NCI-H1105 treated with DMSO at 0.1 percent for 48 hours (cell line): Measurements from ENCODE around the gene SLX4.
"Not testable (repeated sequence)": the region's sequence is repeated elsewhere in the genome, so short reads cannot be mapped to it uniquely, and the experiment has no call there.

ENCODE experiments used
- DNase-seq: peaks from one replicate; lab custom pipeline; 2025; lab: John Stamatoyannopoulos, UW

The SLX4 gene

DNA sequence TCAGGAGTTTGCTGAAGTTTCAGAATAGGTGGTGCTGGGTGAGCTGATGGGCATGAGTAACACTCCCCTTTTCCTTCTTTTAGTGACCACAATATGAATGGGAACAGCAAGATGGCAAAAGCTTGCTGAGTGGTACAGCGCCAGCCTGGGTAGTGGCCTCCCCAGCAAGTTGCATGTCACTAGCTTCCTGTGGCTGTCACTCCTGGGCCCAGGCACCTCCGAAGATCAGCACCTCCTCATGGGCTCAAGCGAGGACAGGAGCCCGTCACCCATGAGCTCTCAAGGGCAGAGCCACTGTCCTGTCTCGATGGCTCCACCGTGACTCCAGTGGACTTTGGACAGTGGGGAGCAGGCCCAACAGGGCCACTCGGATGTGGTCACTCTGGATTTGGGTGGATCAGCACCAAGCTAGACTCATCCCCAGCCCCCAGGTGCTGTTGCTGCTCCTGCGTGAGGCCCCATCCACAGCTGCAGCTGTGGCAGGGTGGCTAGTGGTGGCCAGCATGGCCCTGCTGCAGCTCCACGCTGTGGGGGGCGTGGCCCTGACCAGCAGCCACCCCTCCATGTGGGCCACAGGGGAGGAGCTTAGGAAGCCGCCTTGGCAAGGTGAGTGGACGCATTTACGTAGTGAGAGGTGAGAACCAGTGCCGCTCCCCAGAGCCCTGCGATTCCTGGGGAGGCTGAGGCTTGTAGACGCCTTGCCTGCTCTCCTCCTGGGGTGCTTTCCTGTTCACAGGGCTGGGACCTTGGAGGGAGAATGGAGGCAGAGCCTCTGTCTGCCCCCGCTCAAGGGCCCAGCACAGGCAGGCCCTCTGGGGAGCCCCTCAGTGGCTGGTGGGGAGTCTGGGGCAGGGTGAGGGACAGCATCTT, 29.5 kb upstream of the SLX4 start:
- no peak for DNase-seq

DNA sequence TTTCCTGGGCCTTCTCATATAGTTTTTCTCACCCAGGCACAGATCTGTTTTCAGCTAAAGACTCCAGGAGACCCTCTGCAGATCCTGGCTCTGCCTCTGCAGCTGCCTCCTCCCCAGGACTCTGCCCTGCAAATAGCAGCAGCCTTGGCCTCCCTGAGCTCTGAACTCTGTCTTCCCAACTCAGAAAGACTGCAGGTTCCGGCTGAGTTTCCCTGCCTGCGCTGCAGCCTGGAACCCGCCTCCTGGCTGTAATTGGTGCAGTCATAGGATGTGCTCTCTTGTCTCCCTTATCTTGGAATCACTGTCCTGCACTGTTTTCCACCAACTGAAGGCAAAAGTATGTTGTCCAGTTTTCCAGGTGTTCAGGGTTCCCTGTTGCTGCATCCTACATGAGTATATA, 28.8 kb upstream of the SLX4 start:
- no peak for DNase-seq

DNA sequence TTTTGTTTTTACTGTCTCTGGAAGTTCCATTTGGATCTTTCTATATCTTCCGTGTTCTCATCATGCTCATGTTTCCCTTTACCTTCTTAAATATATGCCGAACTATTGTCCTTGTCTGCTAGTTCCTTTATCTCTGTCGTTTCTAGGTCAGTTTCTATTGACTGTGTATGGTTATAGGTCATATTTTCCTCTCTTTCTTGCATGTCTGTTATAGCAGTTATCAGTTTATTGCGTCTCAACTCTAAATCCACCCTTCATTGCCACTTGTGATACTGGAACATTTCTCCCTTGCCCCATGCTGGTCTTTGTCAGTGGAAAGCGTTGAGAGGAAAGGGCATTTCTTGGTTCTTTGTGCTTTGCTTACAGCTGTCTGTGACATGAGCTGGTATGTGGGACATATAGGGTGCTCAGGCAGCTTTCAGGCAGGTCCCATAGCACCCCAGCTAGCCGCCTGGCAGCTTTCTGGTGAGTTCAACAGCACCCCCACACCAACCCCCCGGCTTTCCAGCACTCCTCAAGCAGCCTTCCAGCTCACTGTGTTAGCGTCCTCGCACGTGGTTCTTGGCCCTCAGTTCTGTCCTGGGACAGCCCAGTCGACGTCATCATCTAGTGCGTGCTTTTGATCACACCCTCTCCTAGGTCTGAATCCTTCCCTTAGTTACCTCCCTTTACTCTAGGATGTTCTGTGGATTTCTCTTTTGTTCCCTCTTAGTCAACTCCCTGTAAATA, 27.7 kb upstream of the SLX4 start:
- DNase-seq = no peak

DNA sequence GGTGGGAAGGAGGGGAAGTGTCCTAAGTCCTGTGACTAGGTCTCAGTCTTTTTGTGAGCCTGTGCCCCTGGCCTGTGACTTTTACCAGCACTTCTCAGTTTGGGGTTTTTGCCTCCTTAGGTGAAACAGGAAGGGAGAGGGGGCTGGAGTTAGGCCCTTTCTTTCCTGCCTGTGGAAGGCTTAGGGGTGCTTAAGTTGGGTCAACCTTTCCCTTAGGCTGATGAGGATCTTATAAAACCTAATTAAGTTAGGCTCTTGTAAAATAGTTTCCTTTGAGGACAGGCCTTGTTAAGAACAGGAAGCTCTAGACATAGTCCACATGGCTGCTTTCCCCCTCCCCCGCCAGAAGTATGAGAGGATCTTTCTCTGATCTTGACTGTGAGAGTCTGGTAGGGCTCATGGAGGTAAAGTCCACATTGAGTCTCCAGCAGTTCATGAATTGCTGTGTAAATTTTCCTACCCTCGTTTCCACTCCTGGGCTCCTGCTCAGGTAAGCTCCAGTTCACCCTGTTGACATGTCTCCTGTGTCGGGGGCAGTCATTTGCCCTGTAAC, 26.0 kb upstream of the SLX4 start:
- DNase-seq = no peak

DNA sequence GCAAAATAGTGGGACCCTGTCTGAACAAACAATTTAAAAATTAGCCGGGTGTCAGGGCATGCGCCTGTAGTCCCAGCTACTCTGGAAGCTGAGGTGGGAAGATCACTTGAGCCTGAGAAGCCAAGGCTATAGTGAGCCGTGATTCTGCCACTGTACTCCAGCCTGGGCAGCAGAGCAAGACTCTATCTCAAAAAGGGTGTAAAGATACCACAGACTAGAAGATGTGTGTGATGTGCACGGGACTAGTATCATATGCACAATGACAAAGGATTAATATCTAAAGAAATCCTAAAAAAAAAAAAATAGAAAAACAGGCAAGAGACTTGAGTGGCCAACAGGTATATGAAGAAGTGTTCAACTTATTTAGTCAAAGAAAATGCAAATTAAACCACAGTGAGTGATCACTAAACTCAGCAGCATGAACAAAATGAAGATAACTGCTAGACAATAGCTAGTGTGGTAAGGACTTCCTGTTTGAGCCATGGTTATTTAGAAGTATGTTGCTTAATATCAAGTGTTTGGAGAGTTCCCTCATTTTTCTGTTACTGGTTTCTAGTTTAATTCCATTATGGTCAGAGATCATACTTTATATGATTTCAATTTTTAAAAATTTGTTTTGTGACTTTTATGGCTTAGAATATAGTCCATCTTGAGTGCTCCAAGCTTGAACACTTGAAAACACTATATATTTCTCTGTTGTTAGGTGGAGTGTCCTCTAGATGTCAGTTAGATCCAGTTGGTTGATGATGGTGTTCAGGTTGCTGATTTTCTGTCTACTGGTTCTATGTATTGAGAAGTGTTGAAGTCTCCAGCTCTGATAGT, 14.7 kb upstream of the SLX4 start:
- no peak for DNase-seq

DNA sequence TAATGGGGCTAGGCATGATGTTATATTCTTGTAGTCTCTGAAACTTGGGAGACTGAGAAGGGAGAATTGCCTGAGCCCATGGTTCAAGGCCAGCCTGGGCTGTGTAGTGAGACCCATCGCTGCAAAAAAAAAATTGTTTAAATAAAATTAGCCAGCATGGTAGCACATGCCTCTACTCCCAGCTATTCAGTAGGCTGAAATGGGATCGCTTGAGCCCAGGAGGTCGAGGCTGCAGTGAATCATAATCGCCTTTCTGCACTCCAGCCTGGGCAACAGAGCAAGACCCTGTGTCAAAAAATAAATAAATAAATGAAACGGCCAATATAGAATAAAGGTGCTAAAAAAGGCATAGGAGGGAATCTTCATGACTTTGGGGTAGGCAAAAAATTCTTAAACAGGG, 13.9 kb upstream of the SLX4 start:
- no peak for DNase-seq

DNA sequence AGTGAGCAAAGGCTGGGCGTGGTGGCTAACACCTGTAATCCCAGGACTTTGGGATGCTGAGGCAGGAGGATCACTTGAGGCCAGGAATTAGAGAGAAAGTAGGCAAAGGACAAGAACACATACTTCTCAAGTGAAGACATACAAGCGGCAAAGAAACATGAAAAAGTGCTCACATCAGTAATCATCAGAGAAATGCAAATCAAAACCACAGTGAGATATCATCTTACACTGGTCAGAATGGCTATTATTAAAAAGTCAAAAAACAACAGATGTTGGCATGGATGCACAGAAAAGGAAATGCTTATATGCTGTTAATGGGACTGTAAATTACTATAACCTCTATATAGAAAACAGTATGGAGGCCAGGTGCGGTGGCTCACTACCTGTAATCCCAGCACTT, 12.2 kb upstream of the SLX4 start:
- DNase-seq = no peak

DNA sequence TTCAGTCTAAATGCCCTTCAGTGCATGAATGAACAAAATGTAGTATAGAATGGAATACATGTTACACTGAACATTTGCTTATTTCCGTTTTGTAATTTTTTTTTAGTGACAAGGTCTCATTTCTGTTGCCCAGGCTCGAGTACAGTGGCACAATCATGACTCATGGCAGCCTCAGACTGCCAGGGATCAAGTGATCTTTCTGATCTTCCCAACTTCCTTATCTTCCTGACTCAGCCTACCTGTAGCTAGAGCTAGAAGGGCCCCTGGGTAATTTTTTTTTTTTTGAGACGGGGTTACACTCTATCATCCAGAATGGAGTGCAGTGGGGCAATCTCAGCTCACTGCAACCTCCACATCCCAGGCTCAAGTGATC, 7.3 kb upstream of the SLX4 start:
- DNase-seq = no peak

DNA sequence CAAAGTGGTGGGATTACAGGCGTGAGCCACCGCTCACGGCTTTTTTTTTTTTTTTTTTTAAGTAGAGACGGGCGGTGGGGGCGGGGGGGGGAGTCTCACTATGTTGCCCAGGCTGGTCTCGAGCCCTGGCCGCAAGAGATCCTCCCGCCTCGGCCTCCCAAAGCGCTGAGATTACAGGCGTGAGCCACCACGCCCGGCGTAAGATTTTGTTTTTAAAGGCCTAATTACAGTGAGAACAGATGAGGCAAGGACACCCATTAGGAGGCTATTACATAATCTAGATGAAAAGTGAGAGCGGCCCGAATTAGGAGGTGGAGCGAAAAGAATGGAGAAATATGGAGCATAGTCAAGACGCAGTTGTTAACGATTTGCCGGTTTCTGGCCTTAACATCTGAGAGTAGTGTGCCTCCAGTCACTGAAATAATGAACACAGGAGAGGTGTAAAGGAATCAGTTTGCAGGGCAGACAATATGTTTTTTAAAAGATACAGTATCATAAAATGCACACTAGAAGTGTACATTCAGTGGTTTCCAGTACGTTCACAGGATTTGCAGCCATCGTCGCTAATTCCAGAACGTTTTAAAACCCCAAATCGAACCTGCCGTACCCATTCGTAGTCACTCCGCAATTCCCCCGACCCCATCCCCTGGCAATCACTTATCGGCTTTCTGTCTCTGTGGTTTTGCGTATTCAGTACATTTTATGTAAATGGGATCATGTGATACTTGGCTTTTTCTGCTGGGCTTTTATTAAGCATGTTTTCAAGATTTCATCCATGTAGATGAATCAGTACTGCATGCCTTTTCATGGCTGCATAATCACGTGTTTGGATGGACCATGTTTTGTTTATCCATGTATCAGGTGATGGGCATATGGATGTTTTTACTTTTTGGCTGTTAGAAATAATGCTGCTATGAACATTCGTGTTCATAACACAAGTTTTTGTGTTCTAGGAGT, 1.4 kb upstream of the SLX4 start:
- no peak for DNase-seq

DNA sequence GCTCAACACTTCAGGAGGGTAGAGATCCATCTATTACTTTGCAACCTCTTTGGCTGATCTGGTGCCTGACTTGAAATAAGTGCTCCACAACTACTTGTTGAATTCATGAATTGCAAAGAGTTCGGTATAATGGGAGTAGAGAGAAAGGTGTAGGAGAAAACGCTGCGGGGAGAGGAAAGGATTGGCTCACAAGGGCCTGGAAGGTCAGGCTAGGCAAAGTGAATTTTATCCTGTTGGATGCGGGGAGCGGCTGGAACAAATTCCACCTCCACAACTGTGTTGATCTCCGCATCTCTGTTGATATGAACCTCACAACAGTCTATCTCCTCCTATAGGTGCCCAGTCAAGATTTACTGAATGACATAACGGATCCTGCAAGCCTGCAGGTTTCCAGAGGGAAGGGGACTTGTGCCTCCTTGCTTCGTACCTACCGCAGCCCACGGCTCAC, 684 bp downstream of the SLX4 start:
- DNase-seq = no peak

DNA sequence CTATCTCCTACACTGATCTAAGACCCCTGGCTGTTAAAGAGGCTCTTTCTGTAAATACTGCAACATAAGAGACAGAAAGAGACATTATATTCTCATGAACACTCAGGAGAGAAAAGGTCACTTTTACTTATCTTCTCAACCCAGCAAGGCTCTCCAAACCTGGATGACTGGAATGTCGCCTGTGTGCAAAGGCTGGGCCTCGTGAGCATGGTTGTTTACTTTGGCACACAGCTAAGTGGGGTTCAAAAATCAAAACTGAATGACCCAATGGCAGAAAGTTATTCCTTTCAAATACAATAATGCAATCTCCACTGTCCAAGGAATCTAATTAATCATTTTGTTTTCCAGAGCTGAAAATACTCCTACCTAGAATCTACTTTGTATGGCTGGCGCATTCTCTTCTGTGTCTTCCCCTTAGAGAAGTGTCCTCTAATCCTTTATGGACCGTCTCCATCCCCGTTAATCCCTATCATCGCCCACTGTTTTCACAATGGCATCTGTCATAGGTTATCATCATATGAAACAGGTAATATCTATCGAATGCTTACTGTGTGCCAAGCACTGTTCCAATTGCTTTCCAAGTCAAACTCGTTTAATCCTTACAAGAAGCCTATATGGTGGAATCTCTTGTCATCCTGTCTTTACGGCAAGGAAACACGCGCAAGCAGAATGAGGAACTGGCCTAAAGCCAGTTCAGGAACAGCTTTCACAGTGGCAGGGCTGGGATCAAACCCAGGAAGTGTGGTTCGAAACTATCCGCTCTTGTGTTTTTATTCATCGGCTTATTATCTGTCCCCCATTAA, 1.3 kb downstream of the SLX4 start:
- no peak for DNase-seq

DNA sequence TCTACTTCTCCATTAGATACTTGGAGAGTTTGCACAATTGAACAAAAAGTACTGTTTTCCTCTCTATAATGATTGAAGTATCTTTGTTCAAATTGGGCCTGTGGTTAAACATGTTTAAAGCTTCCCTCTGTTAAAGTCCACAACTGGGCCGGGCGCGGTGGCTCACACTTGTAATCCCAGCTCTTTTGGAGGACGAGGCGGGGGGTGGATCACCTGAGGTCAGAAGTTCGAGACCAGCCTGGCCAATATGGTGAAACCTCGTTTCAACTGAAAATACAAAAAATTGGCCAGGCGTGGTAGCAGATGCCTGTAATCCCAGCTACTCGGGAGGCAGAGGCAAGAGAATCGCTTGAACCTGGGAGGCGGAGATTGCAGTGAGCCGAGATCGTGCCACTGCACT, 2.4 kb downstream of the SLX4 start:
- not testable (repeated sequence) for DNase-seq

DNA sequence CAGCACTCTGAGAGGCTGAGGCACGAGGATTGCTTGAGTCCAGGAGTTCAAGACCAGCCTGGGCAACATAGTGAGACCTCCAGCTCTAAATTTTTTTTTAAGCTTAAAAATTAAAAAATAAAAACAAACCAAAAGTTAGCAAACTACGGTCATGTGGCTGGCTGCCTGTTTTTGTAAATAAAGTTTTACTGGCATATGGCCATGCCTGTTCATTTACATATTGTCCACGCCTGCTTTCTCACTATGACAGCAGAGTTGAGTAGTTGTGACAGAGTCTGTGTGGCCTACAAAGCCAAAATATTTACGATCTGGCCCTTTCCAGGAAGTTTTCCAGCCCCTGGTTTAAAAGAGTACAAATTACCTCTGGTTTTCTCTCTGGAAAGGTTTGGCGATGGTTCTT, 3.3 kb downstream of the SLX4 start:
- no peak for DNase-seq

DNA sequence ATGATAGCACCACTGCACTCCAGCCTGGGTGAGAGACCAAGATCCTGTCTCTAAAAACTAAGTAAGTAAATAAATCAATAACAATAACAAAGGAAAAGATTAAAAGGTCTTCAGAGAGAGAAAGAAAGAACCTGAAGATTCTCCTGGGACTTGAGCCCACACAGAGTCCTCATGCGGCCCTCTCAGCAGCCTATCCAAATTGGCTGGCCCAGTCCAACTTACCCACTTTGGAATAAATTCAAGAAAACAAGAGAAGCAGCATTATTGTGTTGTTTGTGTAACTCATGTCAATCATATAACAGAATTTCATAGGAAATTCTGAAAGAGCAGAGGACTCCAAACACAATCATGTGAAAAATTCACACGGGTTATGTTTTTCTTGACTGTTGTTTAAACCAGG, 3.8 kb downstream of the SLX4 start:
- no peak for DNase-seq

DNA sequence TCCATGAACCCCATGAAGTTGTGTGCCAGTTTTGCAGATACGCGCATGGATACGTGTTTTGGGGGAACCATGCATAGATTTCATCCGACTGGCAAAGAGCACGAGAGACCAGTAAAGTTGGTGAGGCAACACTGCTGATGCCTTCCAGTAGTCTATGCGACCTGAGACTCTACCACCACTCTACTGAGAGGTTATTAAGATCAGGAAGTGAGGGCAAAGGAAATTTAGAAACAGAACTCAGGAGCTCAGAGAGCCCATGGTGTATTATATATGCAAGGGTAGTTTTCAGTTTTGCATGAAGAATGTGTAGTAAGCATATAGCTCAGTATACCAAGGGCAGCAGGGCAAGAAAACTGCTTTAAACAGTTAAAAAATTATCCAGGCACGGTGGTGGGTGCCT, 4.2 kb downstream of the SLX4 start:
- no peak for DNase-seq

DNA sequence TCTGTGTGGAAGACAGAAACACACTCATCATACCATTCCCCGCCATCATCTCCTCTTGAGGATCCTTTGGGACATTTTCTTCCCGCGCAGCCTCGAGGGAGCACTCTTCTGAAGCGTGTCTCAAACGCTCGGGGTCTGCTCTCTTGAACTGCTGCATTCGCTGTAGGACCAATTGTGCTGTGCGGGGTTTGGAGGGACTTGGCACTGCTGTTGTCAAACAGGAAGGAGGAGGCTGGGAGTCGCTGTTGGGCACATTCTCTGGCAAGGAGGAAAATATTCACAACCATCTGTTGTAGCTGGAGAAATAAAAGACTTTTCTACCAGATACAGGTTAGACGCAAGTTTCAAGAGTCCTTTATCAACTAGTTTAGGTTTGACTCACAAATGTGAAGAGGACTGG, 5.0 kb downstream of the SLX4 start:
- DNase-seq = no peak

DNA sequence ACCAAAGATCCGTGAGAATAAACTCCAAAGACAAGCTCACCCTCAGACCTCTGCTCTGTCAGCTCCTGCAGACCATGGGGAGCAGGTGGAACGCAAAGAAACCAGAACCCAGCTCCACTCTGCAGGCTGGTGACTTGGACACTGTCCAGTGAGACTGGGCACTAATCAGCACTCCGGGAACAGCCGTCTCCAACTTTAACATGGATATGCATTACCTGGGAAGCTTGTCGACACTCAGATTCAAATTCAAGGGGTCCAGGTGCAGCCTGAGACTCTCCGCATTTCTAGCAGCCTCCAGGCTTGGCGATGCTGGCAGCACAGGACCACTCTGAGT, 9.1 kb downstream of the SLX4 start:
- no peak for DNase-seq

DNA sequence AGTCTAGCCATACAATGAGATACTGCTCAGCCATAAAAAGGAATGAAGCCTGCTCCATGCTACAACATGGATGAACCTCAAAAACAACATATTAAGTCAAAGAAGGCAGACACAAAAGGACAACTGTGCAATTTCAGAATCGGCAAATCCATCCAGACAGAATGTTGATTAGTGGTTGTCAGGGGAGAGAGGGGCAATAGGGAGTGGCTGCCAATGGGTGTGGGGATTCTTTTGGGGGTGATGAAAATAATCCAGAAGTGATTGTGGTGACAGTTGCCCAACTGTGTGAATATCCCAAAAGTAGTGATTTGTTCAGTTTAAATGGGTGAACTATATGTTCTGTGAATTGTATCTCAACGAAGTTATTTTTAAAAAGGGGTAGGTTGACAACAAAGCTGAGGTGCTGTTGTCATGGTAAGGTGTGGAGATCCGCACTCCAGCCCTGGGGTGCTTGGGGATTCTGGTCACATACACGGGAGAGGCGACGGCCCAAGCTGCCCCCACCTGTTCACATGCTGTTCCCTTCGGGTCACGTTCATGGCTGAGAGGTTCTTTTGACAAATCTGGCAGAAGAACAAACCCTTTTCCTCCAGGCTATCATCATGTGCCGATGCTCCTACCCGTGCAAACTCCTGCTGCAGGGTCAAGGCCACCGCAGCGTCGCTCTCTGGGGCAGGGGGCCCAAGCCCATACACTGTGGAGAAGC, 9.6 kb downstream of the SLX4 start:
- no peak for DNase-seq

DNA sequence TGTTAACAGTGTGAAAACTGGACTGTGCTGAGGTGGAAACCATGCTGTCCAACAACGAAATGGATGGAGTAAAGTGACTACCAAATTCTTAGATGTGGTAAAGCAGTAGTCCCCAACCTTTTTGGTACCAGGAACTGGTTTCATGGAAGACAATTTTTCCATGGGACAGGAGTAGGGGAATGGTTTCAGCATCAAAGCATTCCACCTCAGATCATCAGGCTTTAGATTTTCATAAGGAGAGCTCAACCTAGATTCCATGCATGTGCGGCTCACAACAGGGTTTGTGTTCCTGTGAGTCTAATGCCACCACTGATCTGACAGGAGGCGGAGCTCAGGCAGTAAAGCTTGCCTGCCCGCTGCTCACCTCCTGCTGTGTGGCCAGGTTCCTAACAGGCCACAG, 11.5 kb downstream of the SLX4 start:
- DNase-seq = no peak

DNA sequence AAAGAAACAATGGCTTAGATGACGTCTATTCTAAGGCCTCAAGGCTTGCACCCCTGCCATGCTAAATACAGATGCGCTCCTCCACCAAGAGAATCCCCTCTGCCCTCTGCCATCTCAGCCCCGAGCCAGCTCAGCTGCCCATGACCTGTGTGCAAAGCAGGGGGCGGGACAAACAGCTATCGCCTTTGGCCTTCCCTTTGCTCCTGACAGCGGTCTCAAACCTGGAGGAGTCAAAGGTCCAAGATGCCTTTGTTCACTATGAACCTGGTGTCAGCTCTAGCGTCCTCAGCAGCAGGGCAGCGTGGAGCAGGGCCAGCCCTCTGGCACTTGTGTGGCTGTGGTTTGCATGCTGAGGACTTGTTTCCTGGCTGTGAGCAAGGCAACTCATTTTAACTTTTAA, 12.3 kb downstream of the SLX4 start:
- DNase-seq = no peak
